Trophoblast cell (in vitro differentiated cells and primary cell): ENCODE measurements around the gene PRMT5.
A peak's percentile ranks its signal among the peaks of the same experiment; 100 is the strongest.

Experiments
- DNase-seq, 2 donors: peaks; one replicate each; pipeline ENCODE4 v3.0.0-alpha.2; 2016
- H2AFZ ChIP-seq: 2 replicates; pipeline ENCODE4 v1.6.1; 2013; ENCODE audit warnings: low read length, moderate library complexity, mild to moderate bottlenecking; ENCODE audit not compliant: insufficient read depth, poor library complexity
- H2AK5ac ChIP-seq: 2 replicates; pipeline ENCODE4 v1.6.1; 2013; ENCODE audit warnings: mild to moderate bottlenecking, low read length
- H2BK120ac ChIP-seq: 2 replicates; pipeline ENCODE4 v1.6.1; 2013; ENCODE audit warnings: low read length, mild to moderate bottlenecking, moderate library complexity; ENCODE audit not compliant: insufficient read depth, poor library complexity
- H2BK12ac ChIP-seq: 2 replicates; pipeline ENCODE4 v1.6.1; 2013; ENCODE audit warnings: mild to moderate bottlenecking, low read length, moderate library complexity
- H2BK5ac ChIP-seq: 2 replicates; pipeline ENCODE4 v1.6.1; 2013; ENCODE audit warnings: low read length, low read depth, moderate library complexity, mild to moderate bottlenecking; ENCODE audit not compliant: poor library complexity
- H3K14ac ChIP-seq: 2 replicates; pipeline ENCODE4 v1.6.1; 2013; ENCODE audit warnings: mild to moderate bottlenecking, low read length
- H3K18ac ChIP-seq: 2 replicates; pipeline ENCODE4 v1.6.1; 2013; ENCODE audit warnings: mild to moderate bottlenecking, low read length
- H3K23ac ChIP-seq: 2 replicates; pipeline ENCODE4 v1.6.1; 2013; ENCODE audit warnings: low read length
- H3K27ac ChIP-seq: 2 replicates; pipeline ENCODE4 v1.5.1; 2013; ENCODE audit warnings: low read depth, mild to moderate bottlenecking, inconsistent platforms, low read length, moderate library complexity
- H3K27me3 ChIP-seq: 2 replicates; pipeline ENCODE4 v1.6.1; 2013; ENCODE audit warnings: inconsistent platforms, mild to moderate bottlenecking, low read length, moderate library complexity; ENCODE audit not compliant: insufficient read depth
- H3K36me3 ChIP-seq, 2 experiments: 1 replicate in 1 of 2; 2 replicates in 1 of 2; pipeline ENCODE4 v1.6.1; 2013; ENCODE audit warnings: low read length in 2 of 2, mild to moderate bottlenecking in 2 of 2, moderate library complexity in 1 of 2; ENCODE audit not compliant: insufficient read depth in 2 of 2, control insufficient read depth in 1 of 2
- H3K4ac ChIP-seq: 2 replicates; pipeline ENCODE4 v1.6.1; 2013; ENCODE audit warnings: low read depth, mild to moderate bottlenecking, low read length, moderate library complexity
- H3K4me1 ChIP-seq, 2 experiments: 1 replicate in 1 of 2; 2 replicates in 1 of 2; pipeline ENCODE4 v1.6.1; 2013; ENCODE audit warnings: low read length in 2 of 2, mild to moderate bottlenecking in 2 of 2, moderate library complexity in 1 of 2; ENCODE audit not compliant: insufficient read depth in 2 of 2, control insufficient read depth in 1 of 2
- H3K4me2 ChIP-seq: 2 replicates; pipeline ENCODE4 v1.6.1; 2013; ENCODE audit warnings: inconsistent platforms, mild to moderate bottlenecking, low read length, moderate library complexity
- H3K4me3 ChIP-seq: 2 replicates; pipeline ENCODE4 v1.5.1; 2013; ENCODE audit warnings: mild to moderate bottlenecking, low read depth, low read length, inconsistent platforms
- H3K79me1 ChIP-seq: one replicate; pipeline ENCODE4 v1.6.1; 2013; ENCODE audit warnings: low read length
- H3K79me2 ChIP-seq: 2 replicates; pipeline ENCODE4 v1.6.1; 2013; ENCODE audit warnings: low read length, mild to moderate bottlenecking; ENCODE audit not compliant: control insufficient read depth, insufficient read depth, poor library complexity
- H3K9ac ChIP-seq: 2 replicates; pipeline ENCODE4 v1.6.1; 2013; ENCODE audit warnings: mild to moderate bottlenecking, low read length
- H3K9me3 ChIP-seq: 2 replicates; pipeline ENCODE4 v1.6.1; 2013; ENCODE audit warnings: low read depth, mild to moderate bottlenecking, control low read depth, inconsistent platforms, low read length; ENCODE audit not compliant: insufficient read depth
- H4K12ac ChIP-seq: 2 replicates; pipeline ENCODE4 v1.6.1; 2013; ENCODE audit warnings: low read depth, mild to moderate bottlenecking, low read length, moderate library complexity
- H4K8ac ChIP-seq: 2 replicates; pipeline ENCODE4 v1.6.1; 2013; ENCODE audit warnings: low read depth, mild to moderate bottlenecking, low read length, moderate library complexity
- H4K91ac ChIP-seq: one replicate; pipeline ENCODE4 v1.6.1; 2013; ENCODE audit warnings: low read depth, mild to moderate bottlenecking, low read length, moderate library complexity
- WGBS: extraction: QIAGEN DNeasy Blood & Tissue Kit; methylation state at CpG from one replicate; pipeline ENCODE4 v1.1.7; 2013; ENCODE audit warnings: missing lambda C conversion rate; ENCODE audit not compliant: insufficient read length, insufficient coverage; ENCODE audit errors: extremely low coverage; 5-methylcytosine and 5-hydroxymethylcytosine counted together

PRMT5 gene

GRCh38 chr14:22884076-22884737 lies 45.0 kb downstream of the PRMT5 start:
- H2BK120ac ChIP-seq: no peak overlapping the region
- H4K8ac ChIP-seq: no peak overlapping the region
- no peak overlapping the region for H2BK12ac ChIP-seq
- no peak overlapping the region for H4K12ac ChIP-seq
- no peak overlapping the region for H3K27ac ChIP-seq
- no peaks in the 10 kb centered on the region for H3K27me3 ChIP-seq
- WGBS: no CpG with 5 or more reads among the region's 7 CpGs
- H3K14ac ChIP-seq: no peak overlapping the region
- no peaks in the 10 kb centered on the region for H3K79me2 ChIP-seq
- no peaks in the 10 kb centered on the region for H3K9me3 ChIP-seq
- H3K9ac ChIP-seq: no peak overlapping the region
- peaks cover 10% of the 10 kb centered on the region for H3K79me1 ChIP-seq
- no peak overlapping the region for H4K91ac ChIP-seq
- no peak overlapping the region for H2AFZ ChIP-seq
- H3K4me3 ChIP-seq: no peak overlapping the region
- no peak for DNase-seq
- H3K4me2 ChIP-seq: no peak overlapping the region
- peaks cover 11 to 20% of the 10 kb centered on the region in 2 experiments for H3K4me1 ChIP-seq
- H3K18ac ChIP-seq: no peak overlapping the region
- no peak overlapping the region for H2BK5ac ChIP-seq
- H3K4ac ChIP-seq: no peak overlapping the region
- H3K36me3 ChIP-seq: peaks cover 0 to 3% of the 10 kb centered on the region in 2 experiments
- H2AK5ac ChIP-seq: no peak overlapping the region
- H3K23ac ChIP-seq: no peak overlapping the region

DNA sequence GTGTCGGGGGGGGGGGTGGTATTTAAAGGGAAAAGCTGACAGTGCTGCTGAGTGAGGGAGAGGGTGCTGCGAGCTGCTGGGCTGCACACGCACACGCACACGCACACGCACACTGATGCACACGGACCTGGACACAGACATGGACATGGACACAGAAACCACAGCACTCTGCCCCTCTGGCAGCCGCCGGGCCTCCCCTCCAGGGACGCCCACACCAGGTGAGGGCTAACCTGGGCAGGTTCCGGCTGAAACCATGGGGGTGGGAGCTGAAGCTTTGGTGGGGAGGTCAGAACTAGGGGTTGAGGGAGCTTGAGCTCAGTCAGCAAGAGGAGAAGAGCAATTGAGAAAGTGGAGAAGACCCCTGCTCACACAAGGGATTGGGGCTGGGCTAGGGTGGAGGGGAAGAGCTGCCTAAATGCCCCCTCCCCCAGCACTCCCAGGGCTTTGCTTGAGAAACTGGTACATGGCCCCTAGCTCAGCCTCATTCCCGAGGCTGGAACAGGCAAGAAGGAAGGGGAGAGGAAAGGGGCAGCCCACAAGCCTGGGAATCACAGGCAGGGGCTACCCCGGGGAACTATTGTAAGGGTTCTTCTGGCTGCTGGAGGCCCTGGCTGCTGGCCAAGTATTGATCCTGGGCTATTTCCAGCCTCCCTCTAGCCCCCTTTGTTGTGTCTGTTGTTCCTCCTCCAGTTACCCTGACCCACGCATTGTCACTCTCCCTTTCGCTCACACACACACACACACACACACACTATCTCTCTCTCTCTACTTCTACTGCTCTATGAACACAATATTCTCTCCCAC lies 45.8 kb downstream of the PRMT5 start, which contains the start of gene REM2:
Gene REM2, plus strand, starts transcription at position 50 of the 804 bp plus-strand sequence. Its CDS starts 66 bp downstream, at position 116.
- H4K12ac ChIP-seq: peak within 1 kb of the TSS; percentile 49
- H3K9ac ChIP-seq: no peak within 1 kb of the TSS
- H3K4me2 ChIP-seq: peak within 1 kb of the TSS; percentile 68
- H3K18ac ChIP-seq: peak within 1 kb of the TSS; percentile 7
- H2BK5ac ChIP-seq: no peak within 1 kb of the TSS
- H3K4ac ChIP-seq: no peak within 1 kb of the TSS
- H2AFZ ChIP-seq: peak within 1 kb of the TSS; percentile 38
- H3K9me3 ChIP-seq: no peaks in the 10 kb centered on the region
- no peaks in the 10 kb centered on the region for H3K79me2 ChIP-seq
- peaks cover 10% of the 10 kb centered on the region for H3K79me1 ChIP-seq
- no peak within 1 kb of the TSS for H2BK120ac ChIP-seq
- peaks cover 6 to 7% of the 10 kb centered on the region in 2 experiments for H3K36me3 ChIP-seq
- DNase-seq: no peak
- H3K4me3 ChIP-seq: no peak within 1 kb of the TSS
- no peak within 1 kb of the TSS for H2BK12ac ChIP-seq
- H4K8ac ChIP-seq: peak within 1 kb of the TSS; percentile 26
- no peaks in the 10 kb centered on the region for H3K27me3 ChIP-seq
- H3K14ac ChIP-seq: peak within 1 kb of the TSS; percentile 21
- H3K23ac ChIP-seq: no peak within 1 kb of the TSS
- peak within 1 kb of the TSS; percentile 20 for H4K91ac ChIP-seq
- no CpG with 5 or more reads among the region's 15 CpGs for whole genome bisulfite sequencing
- no peak within 1 kb of the TSS for H3K27ac ChIP-seq
- peaks cover 11 to 20% of the 10 kb centered on the region in 2 experiments for H3K4me1 ChIP-seq
- no peak within 1 kb of the TSS for H2AK5ac ChIP-seq

- H2AFZ ChIP-seq: peak overlapping the region; percentile 9
- H4K91ac ChIP-seq: no peak overlapping the region
- H3K27me3 ChIP-seq: no peaks in the 10 kb centered on the region
- H3K36me3 ChIP-seq: peaks cover 8 to 14% of the 10 kb centered on the region in 2 experiments
- no peak overlapping the region for H2BK12ac ChIP-seq
- no CpG with 5 or more reads among the region's 6 CpGs for WGBS
- peak overlapping the region; percentile 66 for H3K4me2 ChIP-seq
- H3K9ac ChIP-seq: no peak overlapping the region
- no peak overlapping the region for H4K8ac ChIP-seq
- H3K27ac ChIP-seq: no peak overlapping the region
- peak overlapping the region; percentile 7 for H3K18ac ChIP-seq
- H3K9me3 ChIP-seq: no peaks in the 10 kb centered on the region
- peak; percentile 49 to 69 for DNase-seq
- H2AK5ac ChIP-seq: no peak overlapping the region
- H2BK120ac ChIP-seq: no peak overlapping the region
- no peak overlapping the region for H3K14ac ChIP-seq
- peaks cover 10% of the 10 kb centered on the region for H3K79me1 ChIP-seq
- H2BK5ac ChIP-seq: no peak overlapping the region
- H3K79me2 ChIP-seq: no peaks in the 10 kb centered on the region
- H3K4me3 ChIP-seq: no peak overlapping the region
- no peak overlapping the region for H3K4ac ChIP-seq
- peak overlapping the region; percentile 49 for H4K12ac ChIP-seq
- no peak overlapping the region for H3K23ac ChIP-seq
- H3K4me1 ChIP-seq: peaks cover 11 to 16% of the 10 kb centered on the region in 2 experiments
Observed at GRCh38 chr14:22882529-22883172, 46.5 kb downstream of the PRMT5 start.

GRCh38 chr14:22882064-22882463 lies 47.1 kb downstream of the PRMT5 start:
- no peak overlapping the region for H3K4me3 ChIP-seq
- H3K4me2 ChIP-seq: no peak overlapping the region
- no peaks in the 10 kb centered on the region for H3K27me3 ChIP-seq
- H2AK5ac ChIP-seq: no peak overlapping the region
- H3K4ac ChIP-seq: no peak overlapping the region
- H3K14ac ChIP-seq: no peak overlapping the region
- no peaks in the 10 kb centered on the region for H3K79me2 ChIP-seq
- no peak overlapping the region for H3K18ac ChIP-seq
- H3K36me3 ChIP-seq: peaks cover 13 to 20% of the 10 kb centered on the region in 2 experiments
- no peak overlapping the region for H3K23ac ChIP-seq
- no peak overlapping the region for H2BK5ac ChIP-seq
- H4K12ac ChIP-seq: no peak overlapping the region
- H3K9me3 ChIP-seq: no peaks in the 10 kb centered on the region
- H4K91ac ChIP-seq: no peak overlapping the region
- H3K27ac ChIP-seq: no peak overlapping the region
- no peak overlapping the region for H4K8ac ChIP-seq
- peak overlapping the region; percentile 9 for H2AFZ ChIP-seq
- H2BK120ac ChIP-seq: no peak overlapping the region
- H3K79me1 ChIP-seq: peaks cover 10% of the 10 kb centered on the region
- no peak for DNase-seq
- H2BK12ac ChIP-seq: no peak overlapping the region
- no CpG with 5 or more reads among the region's 7 CpGs for WGBS
- H3K4me1 ChIP-seq: peaks cover 11 to 16% of the 10 kb centered on the region in 2 experiments
- no peak overlapping the region for H3K9ac ChIP-seq
